Hepatocyte (in vitro differentiated cells): ENCODE measurements around the gene RUNX3. TPM values are rescaled to one million over a fixed set of nuclear protein-coding genes. Genes with fewer than 3 reads are reported as not detected.

Source experiments
- DNase-seq: peaks from one replicate; pipeline ENCODE4 v3.0.0-alpha.2; 2016; ENCODE audit warnings: low spot score
- H2AFZ ChIP-seq: fragments of 200-600 bp; sonication (generic); 2 replicates; pipeline ENCODE4 v1.6.0; 2016; ENCODE audit warnings: antibody characterized with exemption, mild to moderate bottlenecking
- H3K27ac ChIP-seq: fragments of 200-600 bp; sonication (generic); 2 replicates; pipeline ENCODE4 v1.5.1; 2016; ENCODE audit warnings: mild to moderate bottlenecking
- H3K27me3 ChIP-seq: fragments of 200-600 bp; sonication (generic); 2 replicates; pipeline ENCODE4 v1.6.1; 2016
- H3K36me3 ChIP-seq: fragments of 200-600 bp; sonication (generic); replicated peaks from 2 replicates; pipeline ENCODE4 v1.5.1; 2016; ENCODE audit warnings: low read depth; ENCODE audit not compliant: insufficient read depth
- H3K4me1 ChIP-seq: fragments of 200-600 bp; sonication (generic); 2 replicates; pipeline ENCODE4 v1.5.1; 2016; ENCODE audit warnings: mild to moderate bottlenecking, moderate library complexity; ENCODE audit not compliant: insufficient read depth
- H3K4me2 ChIP-seq: fragments of 200-600 bp; sonication (generic); 2 replicates; pipeline ENCODE4 v1.6.0; 2016
- H3K4me3 ChIP-seq: fragments of 200-600 bp; sonication (generic); 2 replicates; pipeline ENCODE4 v1.5.1; 2016; ENCODE audit warnings: mild to moderate bottlenecking
- H3K79me2 ChIP-seq: fragments of 200-600 bp; sonication (generic); 2 replicates; pipeline ENCODE4 v1.6.0; 2017; ENCODE audit warnings: mild to moderate bottlenecking
- H3K9me2 ChIP-seq: fragments of 200-600 bp; sonication (generic); replicated peaks from 2 replicates; pipeline ENCODE4 v1.6.0; 2017; ENCODE audit warnings: mild to moderate bottlenecking; ENCODE audit not compliant: insufficient read depth
- H3K9me3 ChIP-seq: fragments of 200-600 bp; sonication (generic); 2 replicates; pipeline ENCODE4 v1.5.1; 2016; ENCODE audit warnings: low read depth, mild to moderate bottlenecking
- H4K20me1 ChIP-seq: fragments of 200-600 bp; sonication (generic); 2 replicates; pipeline ENCODE4 v1.6.0; 2016; ENCODE audit warnings: mild to moderate bottlenecking; ENCODE audit not compliant: insufficient read depth, poor library complexity, severe bottlenecking
- CTCF ChIP-seq: fragments of 200-600 bp; sonication (generic); IDR thresholded peaks from 2 replicates; pipeline ENCODE4 v1.5.1; 2016; ENCODE audit warnings: antibody characterized with exemption, mild to moderate bottlenecking; ENCODE audit not compliant: poor library complexity
- EZH2 ChIP-seq: fragments of 200-600 bp; sonication (generic); IDR thresholded peaks from 2 replicates; pipeline ENCODE4 v1.6.1; 2016; ENCODE audit warnings: antibody characterized with exemption, mild to moderate bottlenecking, borderline replicate concordance
- EZH2phosphoT487 ChIP-seq: fragments of 200-600 bp; sonication (generic); IDR thresholded peaks from one replicate; pipeline ENCODE4 v1.6.1; 2018; ENCODE audit warnings: antibody characterized with exemption, mild to moderate bottlenecking, low read depth, moderate library complexity; ENCODE audit not compliant: unreplicated experiment, severe bottlenecking
- WGBS: methylation state at CpG from one replicate; pipeline ENCODE4 v1.1.6; 2016; ENCODE audit warnings: low lambda C conversion rate; ENCODE audit errors: missing lambda C conversion rate; 5-methylcytosine and 5-hydroxymethylcytosine counted together
- polyA plus RNA-seq: library from polyadenylated mRNA; unstranded; fragments of >200 nt; fragmentation: Nextera tagmentation; extraction: Ambion mirVana; gene quantifications from 2 replicates; pipeline ENCODE4 v1.2.1, GENCODE V29; 2016
- total RNA-seq: library from RNA; depleted of rRNA; stranded (reverse); fragments of >200 nt; gene quantifications from 2 replicates; pipeline ENCODE4 v1.2.3, GENCODE V29; 2014

Gene RUNX3
- total and polyA plus RNA-seq, 2 experiments from 2014 or later: 0.13 to 0.16 TPM

- 95% methylated on average over 16 of the region's 16 CpGs for whole genome bisulfite sequencing
- no peak for TF ChIP-seq CTCF
- no peak for TF ChIP-seq EZH2phosphoT487
- no peak for TF ChIP-seq EZH2
- no peak overlapping the region for H3K27ac ChIP-seq
These were observed 28.0 kb upstream of the RUNX3 start for GRCh38 chr1:24957808-24958752.

GRCh38 chr1:24957016-24957807, 27.1 kb upstream of the RUNX3 start:
- 85% methylated on average over 16 of the region's 16 CpGs for WGBS
- Histone ChIP-seq H3K4me2 (no peak overlapping the region), H4K20me1 (no peaks in the 10 kb centered on the region), H3K36me3 (no peaks in the 10 kb centered on the region), H3K4me1 (no peaks in the 10 kb centered on the region), H3K4me3 (no peak overlapping the region), H3K9me2 (no peaks in the 10 kb centered on the region), H3K79me2 (no peaks in the 10 kb centered on the region), H2AFZ (no peak overlapping the region), H3K9me3 (no peaks in the 10 kb centered on the region), H3K27ac (no peak overlapping the region), H3K27me3 (no peaks in the 10 kb centered on the region)
- DNase-seq: no peak
- TF ChIP-seq CTCF (no peak), EZH2 (no peak), EZH2phosphoT487 (no peak)

More at GRCh38 chr1:24957808-24958752, 28.0 kb upstream of the RUNX3 start:
- Histone ChIP-seq H3K4me3 (no peak overlapping the region), H3K4me1 (no peaks in the 10 kb centered on the region), H3K9me2 (no peaks in the 10 kb centered on the region), H3K79me2 (no peaks in the 10 kb centered on the region), H2AFZ (no peak overlapping the region), H3K9me3 (no peaks in the 10 kb centered on the region), H4K20me1 (no peaks in the 10 kb centered on the region), H3K36me3 (no peaks in the 10 kb centered on the region), H3K27me3 (no peaks in the 10 kb centered on the region), H3K4me2 (no peak overlapping the region)
- DNase-seq: no peak

GRCh38 chr1:24955779-24956365, 25.8 kb upstream of the RUNX3 start:
- no peak for TF ChIP-seq EZH2
- TF ChIP-seq CTCF: no peak
- no peak for TF ChIP-seq EZH2phosphoT487
- Histone ChIP-seq H2AFZ (no peak overlapping the region), H4K20me1 (no peaks in the 10 kb centered on the region), H3K9me3 (no peaks in the 10 kb centered on the region), H3K4me1 (no peaks in the 10 kb centered on the region), H3K4me2 (no peak overlapping the region), H3K79me2 (no peaks in the 10 kb centered on the region), H3K36me3 (no peaks in the 10 kb centered on the region), H3K4me3 (no peak overlapping the region), H3K9me2 (no peaks in the 10 kb centered on the region), H3K27me3 (no peaks in the 10 kb centered on the region), H3K27ac (no peak overlapping the region)
- no peak for DNase-seq
- 93% methylated on average over 8 of the region's 8 CpGs for WGBS
